IPS-18a (cell line): ENCODE measurements around the gene HSPA6.
"Not testable (repeated sequence)": the region's sequence is repeated elsewhere in the genome, so short reads cannot be mapped to it uniquely, and the experiment has no call there.

Source experiments
- H3K27ac ChIP-seq: one replicate; pipeline ENCODE4 v1.5.1; 2013; ENCODE audit warnings: low read length
- H3K27me3 ChIP-seq: one replicate; pipeline ENCODE4 v1.6.1; 2013; ENCODE audit warnings: mild to moderate bottlenecking, low read length; ENCODE audit not compliant: control insufficient read depth, insufficient read depth
- H3K36me3 ChIP-seq: one replicate; pipeline ENCODE4 v1.6.1; 2013; ENCODE audit warnings: low read depth, low read length; ENCODE audit not compliant: control insufficient read depth
- H3K4me1 ChIP-seq: one replicate; pipeline ENCODE4 v1.6.1; 2013; ENCODE audit warnings: low read depth, low read length; ENCODE audit not compliant: control insufficient read depth
- H3K4me3 ChIP-seq: one replicate; pipeline ENCODE4 v1.5.1; 2013; ENCODE audit warnings: low read length
- H3K9ac ChIP-seq: one replicate; pipeline ENCODE4 v1.6.1; 2013; ENCODE audit warnings: mild to moderate bottlenecking, low read length, moderate library complexity
- H3K9me3 ChIP-seq: one replicate; pipeline ENCODE4 v1.6.1; 2013; ENCODE audit warnings: low read depth, low read length; ENCODE audit not compliant: control insufficient read depth

Gene HSPA6

DNA sequence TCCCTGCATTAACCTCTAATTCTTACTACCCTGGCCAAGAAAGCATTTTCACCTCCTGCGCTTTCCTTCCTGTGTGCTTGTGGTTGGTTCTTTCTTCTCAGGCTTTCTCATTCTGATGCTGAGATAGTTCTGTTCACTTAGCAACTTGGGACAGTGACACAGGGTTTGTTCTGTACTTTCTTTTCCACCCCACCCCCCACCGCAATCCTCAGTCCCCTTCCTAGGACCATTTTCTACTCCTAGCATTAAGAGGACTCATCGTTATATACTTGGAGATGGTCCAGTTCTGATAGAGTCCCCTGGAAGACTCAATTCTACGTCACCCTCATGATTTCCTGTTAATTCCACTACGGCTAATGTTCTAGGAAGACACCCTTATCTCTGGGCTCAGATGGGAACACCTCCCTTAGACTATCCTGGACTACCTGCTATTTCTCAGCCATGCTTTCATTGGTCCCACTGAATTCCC is 17.8 kb downstream of the HSPA6 start:
- H3K4me3 ChIP-seq, H3K27ac ChIP-seq: not testable (repeated sequence)

DNA sequence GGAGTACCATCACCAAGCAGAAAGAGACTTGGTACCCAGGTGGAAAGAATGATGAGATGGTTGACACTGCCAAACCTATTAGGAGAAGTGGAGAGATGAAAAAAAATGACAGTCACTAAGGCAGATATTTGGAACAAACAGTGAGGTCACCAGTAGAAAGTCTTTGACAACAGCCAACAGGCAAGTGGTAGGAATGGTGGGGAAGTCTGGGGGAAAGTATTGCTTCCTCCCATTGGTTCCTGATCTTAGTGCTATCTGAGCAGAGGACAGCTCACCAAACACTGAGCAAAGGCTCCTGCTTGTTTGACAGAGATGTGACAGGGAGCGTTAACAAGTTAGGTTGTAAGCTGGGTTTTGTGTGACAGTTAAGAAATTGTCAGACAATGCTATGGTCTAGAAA is 18.8 kb downstream of the HSPA6 start:
- not testable (repeated sequence) for H3K27ac ChIP-seq, H3K9me3 ChIP-seq, H3K9ac ChIP-seq, H3K4me1 ChIP-seq, H3K4me3 ChIP-seq, H3K27me3 ChIP-seq, H3K36me3 ChIP-seq

More for the DNA sequence above, 17.8 kb downstream of the HSPA6 start:
- H3K9ac ChIP-seq, H3K4me1 ChIP-seq, H3K36me3 ChIP-seq, H3K27me3 ChIP-seq, H3K9me3 ChIP-seq: not testable (repeated sequence)

DNA sequence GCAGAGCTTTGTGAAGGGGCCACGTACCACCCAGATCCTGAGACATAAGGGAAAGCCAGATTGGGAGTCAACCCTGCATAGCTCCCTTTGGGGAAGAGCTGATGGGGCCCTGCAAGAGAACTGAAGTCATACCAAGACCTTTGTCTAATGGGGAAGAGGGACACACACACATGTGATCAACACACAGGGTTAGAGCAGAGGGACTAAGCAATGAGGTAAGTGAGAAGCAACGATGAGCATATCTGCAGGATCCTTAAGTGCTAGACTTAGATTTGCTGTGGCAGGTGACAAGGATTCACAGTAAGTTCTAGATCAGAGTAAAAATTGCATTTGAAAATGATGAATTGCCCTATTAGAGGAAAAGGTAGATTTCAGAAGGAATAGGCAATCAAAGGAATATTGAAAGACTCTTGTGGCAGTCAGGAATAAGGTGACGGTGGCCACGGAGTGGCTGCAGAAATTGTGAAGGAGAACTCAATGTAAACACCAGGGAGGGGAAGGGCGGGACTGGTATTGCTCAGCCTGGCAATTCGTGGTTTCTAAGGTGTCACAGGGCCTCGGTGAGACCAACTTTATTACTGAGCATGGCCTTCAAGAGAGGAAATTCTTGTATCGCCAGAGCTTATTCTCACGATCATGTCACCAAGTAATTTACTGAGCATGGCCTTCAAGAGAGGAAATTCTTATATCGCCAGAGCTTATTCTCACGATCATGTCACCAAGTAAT is 20.8 kb downstream of the HSPA6 start:
- not testable (repeated sequence) for H3K4me1 ChIP-seq, H3K4me3 ChIP-seq, H3K36me3 ChIP-seq, H3K9me3 ChIP-seq, H3K27ac ChIP-seq, H3K27me3 ChIP-seq, H3K9ac ChIP-seq

DNA sequence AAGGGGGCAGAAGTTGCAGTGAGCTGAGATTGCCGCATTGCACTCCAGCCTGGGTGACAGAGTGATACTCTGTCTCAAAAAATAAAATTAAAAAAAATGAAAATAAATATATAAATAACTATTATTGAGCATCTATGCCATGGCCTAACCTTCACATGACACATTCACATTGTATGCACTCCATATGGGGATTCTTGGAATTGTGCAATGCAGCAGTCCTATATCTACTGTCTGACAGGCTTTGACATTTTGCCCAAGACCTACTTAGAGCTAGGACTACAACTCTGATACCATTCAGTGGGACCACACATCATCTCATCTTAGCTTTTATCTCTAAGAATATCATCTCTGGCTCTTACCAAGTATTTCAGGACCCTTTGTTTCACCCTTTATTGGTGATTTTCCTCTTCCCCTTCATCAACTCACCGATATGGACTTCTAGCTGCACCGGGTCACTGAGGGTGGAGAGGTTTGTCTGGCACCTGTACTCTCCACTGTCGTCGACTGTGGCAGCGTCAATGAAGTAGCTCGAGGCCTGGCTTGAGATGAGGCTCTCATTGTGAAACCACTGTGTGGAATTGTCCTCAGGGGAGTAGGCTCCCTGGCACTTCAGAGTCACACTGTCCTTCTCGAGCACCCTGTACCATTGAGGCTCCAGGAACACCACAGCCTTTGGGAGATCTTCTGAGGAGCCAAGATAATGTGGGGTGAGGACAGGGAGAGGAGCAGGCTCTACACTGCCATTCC is 23.8 kb downstream of the HSPA6 start:
- not testable (repeated sequence) for H3K27me3 ChIP-seq, H3K4me3 ChIP-seq, H3K9ac ChIP-seq, H3K36me3 ChIP-seq, H3K4me1 ChIP-seq, H3K27ac ChIP-seq, H3K9me3 ChIP-seq

DNA sequence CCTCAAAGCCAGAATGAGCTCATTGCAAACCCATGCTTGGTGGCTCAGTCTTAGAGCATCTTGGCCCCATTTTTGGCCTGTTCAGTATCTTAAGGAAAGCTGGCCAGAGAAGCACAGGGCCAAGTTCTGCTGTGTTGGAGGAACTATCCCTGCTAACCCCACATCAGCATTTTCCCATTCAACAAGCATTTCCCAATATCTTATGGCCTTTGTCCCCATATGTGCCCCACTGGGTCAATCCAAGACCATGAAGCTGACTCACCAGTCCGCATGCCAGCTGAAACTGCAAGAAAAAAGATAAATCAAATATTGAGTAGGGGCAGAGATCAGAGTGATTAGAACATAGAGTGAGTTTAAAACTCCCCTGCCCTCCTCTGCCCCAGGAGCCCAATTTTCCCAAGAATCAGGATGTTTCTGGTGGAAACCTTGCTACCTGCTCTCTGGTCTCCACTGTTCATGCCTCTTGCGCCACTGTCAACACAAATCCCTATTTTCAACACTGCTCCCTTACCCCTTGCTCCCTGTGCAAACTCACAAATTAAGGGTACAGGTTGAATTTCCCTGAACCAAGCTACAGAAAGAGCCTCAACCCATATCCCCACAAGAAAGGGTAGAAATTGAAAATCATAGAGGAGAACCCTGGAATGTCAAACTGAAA is 24.5 kb downstream of the HSPA6 start:
- H3K27me3 ChIP-seq, H3K4me3 ChIP-seq, H3K27ac ChIP-seq, H3K36me3 ChIP-seq, H3K9me3 ChIP-seq, H3K9ac ChIP-seq, H3K4me1 ChIP-seq: not testable (repeated sequence)

DNA sequence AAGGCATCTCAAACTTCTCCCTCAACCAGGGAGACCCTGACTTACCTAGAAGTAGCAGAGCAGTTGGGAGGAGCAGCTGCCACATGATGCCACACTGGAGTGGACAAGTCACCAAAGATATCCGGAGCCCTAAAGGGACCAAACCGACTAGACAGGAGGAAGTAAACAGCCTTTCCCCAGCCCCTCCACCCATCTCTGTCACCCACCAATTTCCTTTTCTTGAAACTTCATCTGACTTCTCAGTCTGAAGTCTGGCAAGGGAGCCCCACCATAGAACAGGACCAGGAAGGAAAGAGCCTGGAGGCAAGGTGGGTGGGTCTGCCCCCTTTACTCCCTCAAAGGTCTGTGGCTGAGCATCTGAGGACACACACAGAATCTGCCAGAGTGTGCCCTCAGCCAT is 25.3 kb downstream of the HSPA6 start, which contains the start of gene FCGR3A:
FCGR3A (minus strand) TSS at position 167 of the 400 bp plus-strand sequence; CDS start at position 85, 82 bp downstream.
- Histone ChIP-seq H3K27me3 (no peaks in the 10 kb centered on the region), H3K27ac (no peak within 1 kb of the TSS), H3K9me3 (no peaks in the 10 kb centered on the region), H3K9ac (no peak within 1 kb of the TSS), H3K4me3 (no peak within 1 kb of the TSS), H3K4me1 (no peaks in the 10 kb centered on the region), H3K36me3 (no peaks in the 10 kb centered on the region)

DNA sequence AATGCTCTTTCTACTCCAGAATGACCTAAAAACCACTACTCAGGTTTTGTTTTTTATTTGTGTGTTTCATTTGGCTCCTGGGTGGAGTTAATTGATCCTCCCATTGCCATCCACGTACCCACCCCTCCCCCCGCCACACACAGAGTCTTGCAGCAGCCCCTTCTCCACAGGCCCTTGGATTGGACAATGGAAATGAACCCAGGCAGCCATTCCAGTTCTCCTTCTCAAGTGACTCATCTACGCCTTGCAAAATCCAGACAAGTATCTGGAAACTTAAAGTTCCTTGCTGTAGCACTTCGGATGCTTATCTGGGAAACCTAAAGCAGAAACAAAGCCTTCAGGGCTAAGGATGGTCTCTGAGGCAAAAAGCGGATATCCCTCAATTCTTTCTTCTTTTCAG is 26.6 kb downstream of the HSPA6 start:
- H3K4me1 ChIP-seq, H3K36me3 ChIP-seq, H3K27ac ChIP-seq, H3K27me3 ChIP-seq, H3K4me3 ChIP-seq, H3K9ac ChIP-seq, H3K9me3 ChIP-seq: not testable (repeated sequence)

DNA sequence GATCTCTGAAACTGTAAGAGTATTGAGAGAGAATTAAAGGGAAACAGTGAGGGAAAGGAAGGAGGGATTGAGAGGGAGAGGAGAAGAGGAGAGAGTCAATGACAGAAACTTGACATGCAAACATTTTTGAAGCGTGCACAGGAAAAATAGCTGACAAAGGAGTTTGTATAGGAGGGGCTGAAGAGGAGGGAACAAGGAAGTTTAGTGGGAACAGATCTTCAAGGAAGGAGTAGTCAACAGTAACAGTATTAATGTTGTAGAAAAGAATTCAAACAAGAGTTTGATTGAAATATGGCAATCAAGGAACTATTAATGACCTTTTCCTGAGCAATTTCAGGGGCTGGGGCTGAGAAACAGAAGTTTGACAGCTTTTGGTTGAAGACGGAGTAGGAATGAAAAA is 29.3 kb downstream of the HSPA6 start:
- H3K9me3 ChIP-seq, H3K9ac ChIP-seq, H3K4me1 ChIP-seq, H3K36me3 ChIP-seq, H3K27me3 ChIP-seq, H3K27ac ChIP-seq, H3K4me3 ChIP-seq: not testable (repeated sequence)

DNA sequence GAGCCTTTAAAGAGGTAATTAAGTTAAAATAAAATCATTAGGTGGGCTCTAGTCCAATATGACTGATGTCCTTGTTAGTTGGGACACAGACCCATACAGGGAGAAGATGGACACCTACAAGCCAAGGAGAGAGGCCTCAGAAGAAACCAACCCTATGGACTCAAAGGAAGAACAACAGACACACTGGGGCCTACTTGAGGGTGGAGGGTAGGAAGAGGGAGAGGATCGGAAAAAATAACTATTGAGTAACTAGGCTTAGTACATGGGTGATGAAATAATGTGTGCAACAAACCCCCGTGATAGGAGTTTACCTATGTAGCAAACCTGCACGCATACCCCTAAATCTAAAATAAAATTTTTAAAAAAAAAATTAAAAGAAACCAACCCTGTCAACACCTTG is 30.0 kb downstream of the HSPA6 start:
- H3K27ac ChIP-seq, H3K4me1 ChIP-seq, H3K36me3 ChIP-seq, H3K9me3 ChIP-seq, H3K27me3 ChIP-seq, H3K4me3 ChIP-seq, H3K9ac ChIP-seq: not testable (repeated sequence)

DNA sequence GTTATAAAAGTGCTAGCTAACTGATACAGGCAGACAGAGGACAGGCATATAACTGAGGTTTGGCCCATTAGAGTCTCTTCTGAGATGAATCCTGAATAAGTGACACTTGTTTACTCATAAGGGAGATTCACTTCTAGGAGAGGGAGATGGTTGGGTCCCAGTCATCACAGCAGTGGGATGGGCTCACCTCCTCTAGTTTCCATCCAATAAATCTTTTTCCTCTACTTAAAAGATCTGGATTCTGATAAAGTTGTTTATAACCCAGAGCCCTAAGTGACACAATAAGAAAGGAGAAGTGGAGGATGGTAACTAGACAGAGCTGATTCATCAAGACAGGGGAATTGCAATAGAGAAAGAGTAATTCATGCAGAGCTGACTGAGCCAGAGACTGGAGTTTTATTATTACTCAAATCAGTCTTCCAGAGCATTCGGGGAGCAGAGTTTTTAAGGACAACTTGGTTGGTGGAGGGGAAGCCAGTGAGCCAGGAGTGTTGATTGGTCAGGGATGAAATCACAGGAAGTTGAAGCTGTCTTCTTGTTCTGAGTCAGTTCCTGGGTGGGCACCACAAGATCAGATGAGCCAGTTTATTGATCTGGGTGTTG is 30.6 kb downstream of the HSPA6 start:
- not testable (repeated sequence) for H3K36me3 ChIP-seq, H3K4me3 ChIP-seq, H3K27me3 ChIP-seq, H3K9ac ChIP-seq, H3K9me3 ChIP-seq, H3K4me1 ChIP-seq, H3K27ac ChIP-seq

DNA sequence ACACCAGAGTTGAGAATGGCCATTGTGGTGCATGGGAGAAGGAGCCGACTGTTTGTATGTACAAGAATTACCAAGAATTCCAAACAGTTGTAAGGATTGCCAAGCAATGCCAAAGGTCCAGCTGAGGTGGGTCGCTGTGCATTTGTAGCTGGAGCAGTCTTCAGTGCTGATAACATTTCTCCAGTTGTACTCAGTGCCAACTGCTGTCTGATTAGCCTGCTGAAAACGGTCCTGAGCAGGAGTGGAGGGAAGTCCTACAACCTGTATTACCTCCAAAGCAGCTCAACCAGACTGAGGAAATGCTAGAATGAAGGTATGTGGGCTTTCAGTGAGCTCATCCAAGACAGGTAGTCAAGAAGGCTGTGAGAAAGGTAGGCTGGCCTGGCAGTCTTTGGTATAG is 31.8 kb downstream of the HSPA6 start:
- H3K27me3 ChIP-seq, H3K4me3 ChIP-seq, H3K36me3 ChIP-seq, H3K9me3 ChIP-seq, H3K9ac ChIP-seq, H3K4me1 ChIP-seq, H3K27ac ChIP-seq: not testable (repeated sequence)
